ES-I3 (cell line): ENCODE results near the gene DDX10.

Experiments used
- H3K36me3 ChIP-seq: 2 replicates; pipeline ENCODE4 v1.6.1; 2013; ENCODE audit warnings: mild to moderate bottlenecking, low read length, control low read depth, moderate library complexity; ENCODE audit not compliant: insufficient read depth
- H3K4me1 ChIP-seq: 2 replicates; pipeline ENCODE4 v1.6.1; 2013; ENCODE audit warnings: mild to moderate bottlenecking, control low read depth, low read length; ENCODE audit not compliant: insufficient read depth
- H3K9ac ChIP-seq: 2 replicates; pipeline ENCODE4 v1.6.1; 2013; ENCODE audit warnings: low read depth, mild to moderate bottlenecking, low read length, moderate library complexity
- H3K9me3 ChIP-seq: 2 replicates; pipeline ENCODE4 v1.6.1; 2013; ENCODE audit warnings: mild to moderate bottlenecking, low read length, moderate library complexity; ENCODE audit not compliant: control insufficient read depth, insufficient read depth

Gene DDX10

DNA sequence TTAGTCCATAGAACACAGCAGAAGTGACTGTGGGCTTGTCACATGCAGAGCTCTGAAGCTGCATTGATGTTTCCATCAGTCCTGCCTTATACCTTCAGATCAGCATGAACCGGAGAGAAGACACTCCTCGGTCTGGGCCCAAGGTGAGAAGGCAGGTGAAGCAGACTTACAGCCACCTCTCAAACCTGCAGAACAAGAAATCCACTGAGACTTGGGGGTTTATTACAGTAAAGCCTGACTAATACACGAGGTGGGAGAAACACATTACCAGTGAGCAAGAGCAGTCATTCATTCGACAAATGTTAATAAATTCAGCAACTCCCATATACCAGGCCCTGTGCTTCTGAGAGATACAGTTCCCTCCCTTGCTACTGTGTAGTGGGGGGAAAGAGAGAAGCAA is 279.0 kb downstream of the DDX10 start:
- Histone ChIP-seq H3K9me3 (no peaks in the 10 kb centered on the region), H3K9ac (no peak overlapping the region), H3K4me1 (no peaks in the 10 kb centered on the region), H3K36me3 (0 out of 2 replicates have a peak, but pooled peaks cover 3% of the 10 kb centered on the region)

DNA sequence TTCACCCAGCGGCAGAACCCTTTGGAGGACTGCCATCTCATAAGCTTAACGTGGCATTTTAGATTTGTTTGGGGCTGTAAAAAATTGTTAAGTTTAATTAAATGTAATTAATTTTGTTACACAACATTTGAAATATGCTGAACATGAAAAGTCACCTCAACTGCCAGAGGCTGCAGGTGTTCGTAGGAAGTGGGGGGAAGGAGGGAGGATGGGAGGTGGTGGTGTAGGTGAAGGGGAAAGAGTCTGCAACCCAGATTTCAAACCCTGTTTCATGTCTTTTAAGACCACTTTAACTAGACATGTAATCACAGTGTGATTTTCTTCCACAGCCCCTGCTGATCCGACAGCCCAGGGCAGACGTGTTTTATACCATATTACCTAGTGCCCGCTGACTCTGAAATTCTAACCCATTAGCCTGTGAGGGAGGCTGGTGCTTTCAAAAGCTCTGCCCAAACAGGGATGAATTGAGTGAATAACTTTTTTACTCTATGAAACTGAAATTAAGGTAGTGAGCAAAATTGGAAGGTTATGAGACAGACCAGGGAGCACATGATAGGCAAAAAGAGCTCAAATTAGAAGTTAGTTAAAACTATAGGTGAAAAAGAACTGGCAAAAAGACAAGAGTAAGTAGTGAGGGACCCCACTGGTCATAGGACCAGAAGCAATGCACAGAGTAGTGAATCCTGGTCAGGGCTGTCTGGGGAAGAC is 279.8 kb downstream of the DDX10 start:
- Histone ChIP-seq H3K9me3 (no peaks in the 10 kb centered on the region), H3K4me1 (no peaks in the 10 kb centered on the region), H3K36me3 (0 out of 2 replicates have a peak, but pooled peaks cover 3% of the 10 kb centered on the region), H3K9ac (no peak overlapping the region)

DNA sequence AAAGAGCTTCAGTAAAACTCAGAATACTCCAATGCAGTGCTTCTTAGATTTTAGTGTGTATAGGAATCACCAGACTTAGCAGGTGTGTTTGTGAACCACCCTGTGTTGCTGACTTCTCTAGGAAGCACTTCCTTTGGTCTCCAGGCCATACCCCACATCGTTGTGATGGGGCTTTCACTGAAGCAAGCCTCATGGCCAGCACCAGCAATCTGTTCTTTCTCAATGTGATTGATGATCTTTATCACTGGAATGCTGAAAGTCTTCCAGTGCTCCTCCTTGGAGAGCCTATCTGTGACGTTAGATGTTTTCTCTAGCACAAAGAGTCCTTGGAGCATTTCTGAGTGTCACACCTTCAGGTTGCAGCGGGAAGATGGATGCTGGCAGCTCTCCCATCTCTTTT is 280.5 kb downstream of the DDX10 start:
- no peaks in the 10 kb centered on the region for H3K4me1 ChIP-seq
- H3K9me3 ChIP-seq = no peaks in the 10 kb centered on the region

DNA sequence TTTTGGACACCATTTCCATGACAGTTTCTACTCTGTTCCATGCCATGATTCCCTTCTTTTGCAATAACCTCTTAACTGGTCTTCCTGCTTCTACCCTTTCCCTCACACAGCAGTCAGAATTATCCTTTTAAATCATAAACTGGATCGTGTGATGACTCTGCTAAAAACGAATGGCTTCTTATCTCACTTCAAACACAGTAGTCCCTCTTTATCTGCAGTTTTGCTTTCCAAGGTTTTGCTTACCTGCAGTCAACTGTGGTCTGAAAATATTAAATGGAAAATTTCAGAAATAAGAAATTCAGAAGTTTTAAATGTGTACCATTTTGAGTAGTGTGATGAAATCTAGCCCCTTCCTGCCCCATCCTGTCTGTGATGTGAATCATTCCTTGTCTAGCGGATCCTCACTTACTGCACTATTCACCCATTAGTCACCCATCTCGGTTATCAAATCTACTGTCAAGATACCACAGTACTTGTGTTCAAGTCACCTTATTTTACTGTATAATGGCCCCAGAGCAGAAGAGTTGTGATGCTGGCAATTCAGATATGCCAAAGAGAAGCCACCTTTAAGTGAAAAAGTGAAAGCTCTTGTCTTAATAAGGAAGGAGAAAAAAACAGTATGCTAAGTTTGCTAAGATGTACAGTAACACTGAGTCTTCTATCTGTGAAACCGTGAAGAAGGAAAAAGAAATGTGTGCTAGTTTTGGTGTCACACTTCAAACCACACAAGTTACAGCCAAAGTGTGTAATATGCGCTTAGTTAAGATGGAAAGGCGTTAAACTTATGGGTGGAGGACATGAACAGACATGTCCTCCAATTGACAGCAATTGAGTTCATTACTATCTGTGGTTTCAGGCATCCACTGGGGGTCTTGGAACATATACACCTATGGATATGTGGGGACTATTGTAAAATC is 283.0 kb downstream of the DDX10 start:
- no peak overlapping the region for H3K9ac ChIP-seq
- no peaks in the 10 kb centered on the region for H3K9me3 ChIP-seq
- 0 out of 2 replicates have a peak, but pooled peaks cover 3% of the 10 kb centered on the region for H3K36me3 ChIP-seq
- no peaks in the 10 kb centered on the region for H3K4me1 ChIP-seq

More for the DNA sequence above, 280.5 kb downstream of the DDX10 start:
- 0 out of 2 replicates have a peak, but pooled peaks cover 3% of the 10 kb centered on the region for H3K36me3 ChIP-seq
- H3K9ac ChIP-seq = no peak overlapping the region

DNA sequence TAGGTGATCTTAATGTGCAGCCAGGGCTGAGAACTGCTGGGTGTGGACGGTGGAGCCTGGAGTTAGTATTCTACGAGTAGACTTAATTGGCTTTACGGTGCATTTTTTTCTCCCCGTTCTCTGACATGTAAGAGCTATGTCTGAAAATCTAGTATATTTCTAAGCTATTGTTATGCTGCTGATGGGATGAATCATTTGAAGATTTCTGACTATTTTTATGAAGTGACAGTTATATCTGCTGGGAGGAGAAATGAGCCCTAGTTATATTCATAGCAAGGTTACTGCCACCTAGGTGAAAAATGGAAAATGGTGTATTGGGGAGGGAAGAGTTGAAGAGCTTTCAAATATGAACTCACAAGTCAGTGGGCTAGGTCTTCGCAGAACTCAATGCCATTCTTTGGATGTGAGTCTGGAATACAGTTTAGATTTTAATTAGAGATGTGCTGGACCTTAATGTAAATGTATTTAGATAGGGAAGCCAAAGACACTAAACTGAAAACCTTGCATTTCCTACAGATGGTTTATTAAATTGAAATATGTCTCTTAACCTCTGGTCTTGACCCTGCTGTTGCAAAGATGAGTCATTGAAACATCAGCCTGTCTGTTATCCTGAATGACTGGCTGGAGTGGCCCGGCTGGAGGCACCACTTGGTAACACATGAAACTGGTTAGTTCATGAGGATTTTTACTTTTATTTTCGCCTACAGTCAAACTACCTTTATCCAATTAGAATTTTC is 293.7 kb downstream of the DDX10 start:
- no peaks in the 10 kb centered on the region for H3K9me3 ChIP-seq
- no peak overlapping the region for H3K9ac ChIP-seq
- H3K36me3 ChIP-seq = no peaks in the 10 kb centered on the region
- peaks cover 39% of the 10 kb centered on the region for H3K4me1 ChIP-seq

DNA sequence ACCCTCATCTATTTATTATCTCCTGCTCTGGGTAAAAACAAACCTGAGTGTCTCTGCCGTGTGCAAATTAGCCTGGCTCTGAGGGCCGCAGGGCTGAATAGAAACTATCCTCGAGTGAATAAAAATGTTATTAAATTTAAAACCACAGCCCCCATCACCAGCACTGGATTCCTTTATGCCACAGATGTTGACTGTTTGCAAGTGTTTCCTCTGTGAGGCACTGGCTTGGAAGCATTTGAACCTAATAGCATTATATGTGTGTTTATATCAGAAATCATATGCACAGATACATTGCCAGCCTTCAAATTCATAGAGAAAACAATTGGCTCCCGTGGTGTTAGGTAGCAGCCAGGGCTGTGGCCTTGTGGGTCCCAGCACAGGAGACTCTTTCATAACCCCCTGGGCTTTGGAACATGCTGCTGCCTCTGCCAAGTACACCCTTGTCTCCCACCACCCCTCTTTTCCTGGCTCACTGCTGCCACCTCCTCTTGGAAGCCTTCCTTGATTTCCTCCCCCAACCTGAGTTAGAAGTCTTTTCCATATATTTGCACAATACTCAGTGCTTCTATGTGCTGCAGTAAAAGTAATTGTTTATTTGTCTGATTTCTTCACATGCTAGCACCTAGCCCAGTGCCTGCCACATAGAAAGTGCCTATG is 294.4 kb downstream of the DDX10 start:
- Histone ChIP-seq H3K36me3 (no peaks in the 10 kb centered on the region), H3K4me1 (peaks cover 39% of the 10 kb centered on the region), H3K9ac (no peak overlapping the region), H3K9me3 (no peaks in the 10 kb centered on the region)

DNA sequence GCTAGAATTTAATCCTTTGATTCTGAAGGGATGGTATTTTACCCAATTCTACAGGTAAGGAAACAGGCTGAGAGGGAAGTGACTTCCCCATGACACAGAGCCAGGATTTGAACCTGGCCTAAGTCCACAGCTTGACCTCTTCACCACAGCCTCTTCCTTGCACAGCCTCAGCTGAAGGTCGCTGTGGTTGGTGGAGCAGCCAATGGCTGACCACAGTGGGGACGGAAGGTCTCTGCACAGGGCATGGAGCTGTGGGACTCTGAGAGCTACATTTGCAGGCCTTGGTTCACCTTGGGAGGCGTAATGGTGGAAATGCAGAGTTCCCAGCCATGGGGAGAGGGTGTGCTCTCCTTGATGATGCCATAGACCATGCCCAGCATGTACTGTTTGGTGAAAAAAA is 295.0 kb downstream of the DDX10 start:
- no peak overlapping the region for H3K9ac ChIP-seq
- peaks cover 39% of the 10 kb centered on the region for H3K4me1 ChIP-seq
- no peaks in the 10 kb centered on the region for H3K9me3 ChIP-seq
- H3K36me3 ChIP-seq = no peaks in the 10 kb centered on the region

DNA sequence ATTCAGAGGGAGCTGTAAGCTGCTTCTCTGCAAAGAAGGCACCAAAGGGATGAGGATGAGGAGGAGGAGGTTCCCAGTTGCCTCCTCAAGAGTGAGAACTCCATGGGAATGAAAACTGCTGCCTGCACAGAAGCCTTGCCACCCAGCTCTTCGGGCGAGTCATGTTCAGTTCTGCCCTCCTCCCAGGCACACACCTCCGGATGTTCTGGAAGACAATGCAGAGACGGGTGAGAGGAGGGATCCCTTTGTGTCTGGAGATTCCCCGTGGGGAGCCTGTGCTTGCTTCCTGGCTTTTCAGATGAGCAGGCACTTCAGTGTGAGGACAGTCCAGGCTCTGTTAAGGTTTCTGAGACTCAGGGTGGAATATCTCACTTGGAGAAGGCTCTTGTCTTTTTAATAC is 295.6 kb downstream of the DDX10 start:
- no peaks in the 10 kb centered on the region for H3K36me3 ChIP-seq
- peaks cover 43% of the 10 kb centered on the region for H3K4me1 ChIP-seq
- H3K9ac ChIP-seq = no peak overlapping the region
- no peaks in the 10 kb centered on the region for H3K9me3 ChIP-seq

DNA sequence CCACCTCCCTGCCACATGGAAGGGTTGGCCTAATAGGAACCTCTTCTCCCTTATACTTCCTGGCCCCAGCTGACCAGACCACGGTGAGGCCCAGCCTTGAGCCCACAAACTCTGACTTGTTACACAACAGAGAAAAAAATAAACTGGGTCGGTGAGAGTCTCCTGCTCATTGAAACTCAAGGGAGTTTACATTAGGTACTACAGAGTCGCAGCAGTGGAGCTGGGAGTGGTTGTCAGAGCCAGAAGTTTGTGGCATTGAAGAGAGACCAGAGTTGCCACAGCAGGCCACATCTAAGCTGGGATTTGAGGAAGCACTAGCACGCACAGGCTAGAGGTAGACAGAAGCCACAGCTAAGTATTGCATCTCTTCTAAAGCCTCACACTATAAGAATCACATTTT is 296.2 kb downstream of the DDX10 start:
- Histone ChIP-seq H3K9ac (no peak overlapping the region), H3K9me3 (no peaks in the 10 kb centered on the region), H3K36me3 (no peaks in the 10 kb centered on the region), H3K4me1 (peaks cover 49% of the 10 kb centered on the region)

DNA sequence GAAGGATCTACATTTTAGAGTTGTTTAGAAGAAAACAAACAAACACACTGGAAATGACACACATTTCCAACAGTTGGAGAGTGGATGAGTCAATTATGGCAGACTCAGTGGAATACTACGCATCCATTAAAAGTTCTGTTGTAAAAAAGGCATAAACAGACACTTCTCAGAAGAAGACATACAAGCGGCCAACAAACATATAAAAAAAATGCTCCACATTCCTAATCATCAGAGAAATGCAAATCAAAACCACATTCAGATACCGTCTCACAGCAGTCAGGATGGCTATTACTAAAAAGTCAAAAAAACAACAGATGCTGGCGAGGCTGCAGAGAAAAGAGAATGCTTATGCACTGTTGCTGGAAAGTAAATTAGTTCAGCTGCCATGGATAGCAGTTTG is 298.2 kb downstream of the DDX10 start:
- peaks cover 64% of the 10 kb centered on the region for H3K4me1 ChIP-seq
- H3K36me3 ChIP-seq = no peaks in the 10 kb centered on the region
- H3K9ac ChIP-seq = no peak overlapping the region
- H3K9me3 ChIP-seq = no peaks in the 10 kb centered on the region

DNA sequence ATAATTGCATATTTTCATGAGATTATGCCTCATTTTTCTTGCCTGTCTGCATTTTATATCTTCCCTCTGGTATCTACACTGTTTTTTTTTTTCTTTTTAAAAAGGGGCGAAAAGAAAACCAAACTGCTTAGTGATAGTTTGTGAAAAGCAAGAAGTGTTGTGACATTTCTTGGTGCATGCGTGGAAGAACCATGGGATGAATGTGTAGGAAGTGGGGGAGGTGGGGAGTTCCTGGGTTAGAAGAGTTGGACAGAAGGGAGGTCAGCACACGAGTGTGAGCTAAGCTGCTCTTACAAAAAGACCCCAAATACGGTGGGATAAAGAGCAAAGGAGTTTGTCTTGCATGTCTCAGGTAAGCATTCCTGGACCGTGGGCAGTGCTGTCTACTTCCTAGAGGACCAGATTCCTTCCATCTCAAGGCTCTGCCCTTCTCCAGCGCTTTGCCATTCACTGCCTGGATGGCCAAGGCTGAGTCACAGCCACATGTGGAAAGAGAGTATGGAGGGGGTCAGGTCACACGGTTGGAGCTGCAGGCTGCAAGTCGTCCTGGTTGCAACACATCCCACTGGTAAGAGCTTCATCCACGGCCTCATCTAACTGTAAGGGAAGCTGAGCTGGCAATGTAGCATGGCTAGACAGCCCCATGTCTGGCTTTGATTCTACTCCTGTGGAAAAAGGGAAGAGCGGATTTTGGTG is 300.6 kb downstream of the DDX10 start:
- H3K36me3 ChIP-seq = no peaks in the 10 kb centered on the region
- peaks cover 43% of the 10 kb centered on the region for H3K4me1 ChIP-seq
- no peaks in the 10 kb centered on the region for H3K9me3 ChIP-seq
- H3K9ac ChIP-seq = no peak overlapping the region

DNA sequence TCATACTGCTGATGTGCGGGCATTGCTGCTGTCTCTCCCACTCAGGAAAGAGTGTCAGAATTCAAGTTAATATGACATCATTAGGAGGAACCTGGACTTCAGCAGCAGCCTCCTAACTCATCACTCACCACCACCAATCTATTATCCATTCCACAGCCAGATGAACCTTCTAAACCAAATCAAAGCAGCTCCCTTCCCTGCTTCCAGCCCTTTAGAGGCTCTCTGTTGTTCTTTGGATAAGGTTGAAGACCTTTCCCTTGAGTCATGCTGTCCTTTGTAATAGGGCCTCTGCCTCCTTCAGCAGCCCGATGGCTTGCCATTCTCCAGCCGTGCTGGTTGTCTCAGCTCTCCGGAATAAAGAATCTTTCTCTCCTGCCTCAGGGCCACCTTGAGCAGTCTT is 301.3 kb downstream of the DDX10 start:
- Histone ChIP-seq H3K9ac (no peak overlapping the region), H3K9me3 (no peaks in the 10 kb centered on the region), H3K36me3 (no peaks in the 10 kb centered on the region), H3K4me1 (peaks cover 35% of the 10 kb centered on the region)

DNA sequence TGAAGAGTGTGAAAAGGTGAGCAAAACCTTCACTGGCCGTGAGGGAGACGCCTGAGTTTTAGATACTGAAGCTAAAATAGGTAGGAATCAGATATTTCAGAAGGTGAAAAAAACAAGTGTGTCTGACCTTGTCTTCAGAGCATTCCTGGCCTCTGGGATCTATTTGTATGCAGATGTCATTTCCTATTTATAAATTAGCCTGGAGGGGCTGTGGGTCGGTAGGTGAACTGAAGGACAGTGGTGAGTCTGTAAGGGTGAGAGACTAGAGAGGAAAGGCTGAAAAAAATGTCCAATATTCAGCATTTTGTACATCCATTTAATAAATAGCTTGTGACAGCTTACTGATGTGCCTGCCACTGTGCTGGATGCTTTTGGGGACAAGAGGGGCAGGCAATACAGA is 302.1 kb downstream of the DDX10 start:
- peaks cover 29% of the 10 kb centered on the region for H3K4me1 ChIP-seq
- H3K9ac ChIP-seq = no peak overlapping the region
- H3K9me3 ChIP-seq = no peaks in the 10 kb centered on the region
- H3K36me3 ChIP-seq = no peaks in the 10 kb centered on the region
